ENCODE measurements around the gene CPNE8. TPM values are rescaled to one million over a fixed set of nuclear protein-coding genes. Genes with fewer than 3 reads are reported as not detected.

CPNE8 gene
- 11.7 TPM for total RNA-seq
- 1 to 10 TPM; 6.2 to 9.9 (median 8.0) TPM for polyA plus RNA-seq (ENCODE audit: insufficient read depth in 1 of 8, insufficient read length in 8 of 8, low replicate concordance in 1 of 8)
- long read RNA-seq, donor 1 = 0 reads
- long read RNA-seq, donor 2 = 0 reads
- long read RNA-seq, donor 3 = 0 reads
- long read RNA-seq, donor 4 = 0 reads
- long read RNA-seq, donor 5, partial matches to known transcripts = 0 of 3 reads
- long read RNA-seq, donor 5, other reads (novel, unspliced or antisense) = 0 of 3 reads
- long read RNA-seq, donor 6 = 0 reads
- long read RNA-seq, donor 7 = 0 reads
- long read RNA-seq, donor 8 = 0 reads
- long read RNA-seq, donor 9, partial matches to known transcripts = 0 of 1 reads
- long read RNA-seq, donor 9, other reads (novel, unspliced or antisense) = 0 of 1 reads
- long read RNA-seq, donor 10, partial matches to known transcripts = 0 of 1 reads
- long read RNA-seq, donor 10, other reads (novel, unspliced or antisense) = 0 of 1 reads
- long read RNA-seq, donor 11, partial matches to known transcripts = 0 of 2 reads
- long read RNA-seq, donor 11, other reads (novel, unspliced or antisense) = 0 of 2 reads

- Histone ChIP-seq H3K4me3 (ENCODE audit: low read length) (peak within 1 kb of the TSS; percentile 63), H3K36me3 (ENCODE audit: control insufficient read depth, insufficient read depth, low read length) (no peaks in the 10 kb centered on the region), H3K27ac (ENCODE audit: low read length) (peak within 1 kb of the TSS; percentile 98), H3K4me1 (ENCODE audit: control insufficient read depth, insufficient read depth, low read length) (peaks cover 10% of the 10 kb centered on the region), H3K9me3 (replicated peaks; ENCODE audit: control insufficient read depth, low read depth, low read length) (no peaks in the 10 kb centered on the region), H3K27me3 (ENCODE audit: control insufficient read depth, insufficient read depth, low read length) (peaks cover 7% of the 10 kb centered on the region)
- WGBS (ENCODE audit: insufficient coverage) = under 1% methylated on average over 46 of the region's 54 CpGs
- peak; percentile 92 for DNase-seq
These were observed at the start of gene CPNE8 for GRCh38 chr12:38905480-38906351. Gene CPNE8, minus strand, starts transcription at chr12:38905591. Its CDS starts 57 bp downstream, at chr12:38905534.

DNA sequence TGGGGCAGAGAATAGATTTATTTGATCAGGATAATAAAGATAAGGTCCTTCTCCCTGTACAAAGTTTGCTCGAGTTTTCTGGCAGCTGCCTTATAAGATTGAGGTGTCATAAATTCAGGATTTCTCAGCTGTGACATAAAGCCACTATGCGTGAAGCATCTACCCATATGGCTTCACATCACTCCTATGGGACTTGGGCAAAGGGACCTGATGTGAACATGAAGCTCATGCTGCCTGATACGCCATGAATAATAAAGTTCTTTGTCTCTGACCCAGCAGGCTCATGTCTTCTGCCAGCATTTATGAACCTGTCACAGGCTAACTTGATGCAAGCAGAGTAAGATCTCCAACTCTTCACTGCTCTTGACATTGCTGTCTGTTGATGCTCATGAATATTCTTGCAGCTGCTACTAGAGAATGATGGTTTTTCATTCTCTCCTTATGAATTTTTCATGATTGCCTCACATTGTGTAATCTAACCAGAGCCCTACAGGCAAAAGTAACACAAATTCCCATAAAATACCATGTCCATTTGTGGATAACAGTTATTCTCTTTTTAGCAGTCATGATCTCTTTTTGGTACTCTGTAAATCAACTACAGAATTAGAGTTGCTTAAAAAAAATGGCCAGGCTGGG lies 49.0 kb upstream of the CPNE8 start:
- no peaks in the 10 kb centered on the region for H3K4me1 ChIP-seq (ENCODE audit: control insufficient read depth, insufficient read depth, low read length)
- no peak overlapping the region for H3K27ac ChIP-seq (ENCODE audit: low read length)
- no peaks in the 10 kb centered on the region for H3K9me3 ChIP-seq (replicated peaks; ENCODE audit: control insufficient read depth, low read depth, low read length)
- H3K27me3 ChIP-seq (ENCODE audit: control insufficient read depth, insufficient read depth, low read length) = no peaks in the 10 kb centered on the region
- no peak for DNase-seq
- 83% methylated on average over 2 of the region's 3 CpGs for WGBS (ENCODE audit: insufficient coverage)
- H3K36me3 ChIP-seq (ENCODE audit: control insufficient read depth, insufficient read depth, low read length) = no peaks in the 10 kb centered on the region
- no peak overlapping the region for H3K4me3 ChIP-seq (ENCODE audit: low read length)

GRCh38 chr12:38949363-38949762 lies 44.0 kb upstream of the CPNE8 start:
- WGBS (ENCODE audit: insufficient coverage) = no CpG with 5 or more reads among the region's 2 CpGs
- no peak for DNase-seq
- H3K4me3 ChIP-seq (ENCODE audit: low read length) = no peak overlapping the region

GRCh38 chr12:38934686-38935085 lies 29.3 kb upstream of the CPNE8 start:
- Histone ChIP-seq H3K4me1 (ENCODE audit: control insufficient read depth, insufficient read depth, low read length) (no peaks in the 10 kb centered on the region), H3K27ac (ENCODE audit: low read length) (no peak overlapping the region), H3K4me3 (ENCODE audit: low read length) (no peak overlapping the region), H3K27me3 (ENCODE audit: control insufficient read depth, insufficient read depth, low read length) (no peaks in the 10 kb centered on the region), H3K9me3 (replicated peaks; ENCODE audit: control insufficient read depth, low read depth, low read length) (peaks cover 2% of the 10 kb centered on the region), H3K36me3 (ENCODE audit: control insufficient read depth, insufficient read depth, low read length) (no peaks in the 10 kb centered on the region)
- WGBS (ENCODE audit: insufficient coverage) = no CpG with 5 or more reads among the region's 1 CpG
- no peak for DNase-seq

More at GRCh38 chr12:38949363-38949762, 44.0 kb upstream of the CPNE8 start:
- Histone ChIP-seq H3K9me3 (replicated peaks; ENCODE audit: control insufficient read depth, low read depth, low read length) (no peaks in the 10 kb centered on the region), H3K27me3 (ENCODE audit: control insufficient read depth, insufficient read depth, low read length) (no peaks in the 10 kb centered on the region), H3K27ac (ENCODE audit: low read length) (no peak overlapping the region), H3K4me1 (ENCODE audit: control insufficient read depth, insufficient read depth, low read length) (no peaks in the 10 kb centered on the region), H3K36me3 (ENCODE audit: control insufficient read depth, insufficient read depth, low read length) (no peaks in the 10 kb centered on the region)

- Histone ChIP-seq H3K36me3 (ENCODE audit: control insufficient read depth, insufficient read depth, low read length) (no peaks in the 10 kb centered on the region), H3K4me3 (ENCODE audit: low read length) (no peak overlapping the region), H3K27me3 (ENCODE audit: control insufficient read depth, insufficient read depth, low read length) (no peaks in the 10 kb centered on the region), H3K9me3 (replicated peaks; ENCODE audit: control insufficient read depth, low read depth, low read length) (peaks cover 2% of the 10 kb centered on the region), H3K4me1 (ENCODE audit: control insufficient read depth, insufficient read depth, low read length) (no peaks in the 10 kb centered on the region), H3K27ac (ENCODE audit: low read length) (no peak overlapping the region)
- no peak for DNase-seq
- 70% methylated on average over 2 of the region's 5 CpGs for WGBS (ENCODE audit: insufficient coverage)
These were observed 28.7 kb upstream of the CPNE8 start for GRCh38 chr12:38934078-38934584.

DNA sequence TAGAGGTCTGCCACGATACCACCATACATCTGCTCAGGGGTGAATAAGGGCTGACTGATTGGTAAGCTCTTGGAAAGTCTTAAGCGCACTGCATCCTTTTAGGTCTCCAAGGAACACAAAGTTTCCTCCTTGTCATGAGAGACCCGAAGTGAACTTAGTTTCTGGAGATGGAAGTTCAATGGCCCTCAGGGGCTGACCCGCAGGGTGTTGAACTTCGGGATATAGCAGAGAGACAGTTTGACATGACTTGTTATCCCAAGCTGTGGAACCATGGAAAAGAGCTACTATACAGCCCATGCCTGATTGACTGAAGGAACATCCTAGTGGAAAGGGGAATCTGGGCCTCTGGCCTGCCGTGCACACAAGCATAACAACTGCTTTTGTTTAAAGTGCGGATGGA lies 26.9 kb upstream of the CPNE8 start:
- DNase-seq = no peak
- no peak overlapping the region for H3K27ac ChIP-seq (ENCODE audit: low read length)
- H3K27me3 ChIP-seq (ENCODE audit: control insufficient read depth, insufficient read depth, low read length) = no peaks in the 10 kb centered on the region
- WGBS (ENCODE audit: insufficient coverage) = 93% methylated on average over 7 of the region's 7 CpGs
- no peak overlapping the region for H3K4me3 ChIP-seq (ENCODE audit: low read length)
- no peaks in the 10 kb centered on the region for H3K36me3 ChIP-seq (ENCODE audit: control insufficient read depth, insufficient read depth, low read length)
- H3K4me1 ChIP-seq (ENCODE audit: control insufficient read depth, insufficient read depth, low read length) = no peaks in the 10 kb centered on the region
- H3K9me3 ChIP-seq (replicated peaks; ENCODE audit: control insufficient read depth, low read depth, low read length) = peaks cover 2% of the 10 kb centered on the region

- no peak overlapping the region for H3K27ac ChIP-seq (ENCODE audit: low read length)
- 100% methylated on average over 4 of the region's 8 CpGs for WGBS (ENCODE audit: insufficient coverage)
These were observed 26.1 kb upstream of the CPNE8 start for GRCh38 chr12:38931461-38931860.

DNA sequence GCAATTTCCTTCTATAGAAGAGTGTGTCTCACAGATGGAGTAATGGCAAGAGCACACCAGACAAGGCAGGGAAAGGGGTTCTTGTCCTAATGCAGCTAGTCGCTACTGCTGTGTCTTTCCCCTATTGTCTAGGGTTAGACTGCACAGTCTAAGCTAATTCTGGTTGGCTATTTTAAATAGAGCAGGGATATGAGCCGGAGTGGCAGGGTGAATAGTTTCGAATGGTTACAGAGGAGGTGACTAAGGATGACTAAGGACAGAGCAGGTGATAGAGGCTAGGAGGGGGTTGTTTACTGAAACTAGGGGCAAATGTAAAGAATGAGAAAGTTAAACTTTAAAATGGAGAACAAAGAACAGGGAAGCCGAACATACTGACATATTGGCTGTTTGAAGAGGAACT lies 25.6 kb upstream of the CPNE8 start:
- Histone ChIP-seq H3K4me3 (ENCODE audit: low read length) (no peak overlapping the region), H3K27ac (ENCODE audit: low read length) (no peak overlapping the region), H3K9me3 (replicated peaks; ENCODE audit: control insufficient read depth, low read depth, low read length) (no peaks in the 10 kb centered on the region), H3K27me3 (ENCODE audit: control insufficient read depth, insufficient read depth, low read length) (no peaks in the 10 kb centered on the region), H3K36me3 (ENCODE audit: control insufficient read depth, insufficient read depth, low read length) (no peaks in the 10 kb centered on the region), H3K4me1 (ENCODE audit: control insufficient read depth, insufficient read depth, low read length) (no peaks in the 10 kb centered on the region)
- DNase-seq = no peak
- 69% methylated on average over 3 of the region's 4 CpGs for WGBS (ENCODE audit: insufficient coverage)

More at GRCh38 chr12:38931461-38931860, 26.1 kb upstream of the CPNE8 start:
- no peaks in the 10 kb centered on the region for H3K27me3 ChIP-seq (ENCODE audit: control insufficient read depth, insufficient read depth, low read length)
- no peaks in the 10 kb centered on the region for H3K36me3 ChIP-seq (ENCODE audit: control insufficient read depth, insufficient read depth, low read length)
- no peaks in the 10 kb centered on the region for H3K4me1 ChIP-seq (ENCODE audit: control insufficient read depth, insufficient read depth, low read length)
- DNase-seq = no peak
- no peak overlapping the region for H3K4me3 ChIP-seq (ENCODE audit: low read length)
- no peaks in the 10 kb centered on the region for H3K9me3 ChIP-seq (replicated peaks; ENCODE audit: control insufficient read depth, low read depth, low read length)

DNA sequence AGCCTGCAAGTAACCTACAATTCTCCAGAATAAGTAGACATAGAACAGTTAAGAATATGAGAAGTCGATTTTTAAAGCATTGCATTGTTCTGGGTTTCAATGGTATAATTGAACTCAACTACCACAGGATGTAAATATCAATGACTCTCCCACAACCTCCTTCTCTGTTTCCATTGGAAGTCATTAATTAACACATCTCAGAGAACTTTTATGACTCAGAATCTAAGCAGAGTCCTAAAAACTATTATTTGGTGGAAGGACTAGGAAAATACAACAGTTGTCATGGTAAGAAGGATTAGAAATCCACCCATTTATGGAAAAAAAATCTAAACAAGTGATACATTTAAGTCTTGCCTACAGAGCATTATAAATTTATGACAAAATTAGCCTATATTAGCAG lies 21.1 kb upstream of the CPNE8 start:
- no peak overlapping the region for H3K27ac ChIP-seq (ENCODE audit: low read length)
- no CpG with 5 or more reads among the region's 1 CpG for WGBS (ENCODE audit: insufficient coverage)

More for the DNA sequence above, 21.1 kb upstream of the CPNE8 start:
- H3K4me3 ChIP-seq (ENCODE audit: low read length) = no peak overlapping the region
- no peaks in the 10 kb centered on the region for H3K9me3 ChIP-seq (replicated peaks; ENCODE audit: control insufficient read depth, low read depth, low read length)
- no peak for DNase-seq
- no peaks in the 10 kb centered on the region for H3K36me3 ChIP-seq (ENCODE audit: control insufficient read depth, insufficient read depth, low read length)
- no peaks in the 10 kb centered on the region for H3K27me3 ChIP-seq (ENCODE audit: control insufficient read depth, insufficient read depth, low read length)
- H3K4me1 ChIP-seq (ENCODE audit: control insufficient read depth, insufficient read depth, low read length) = no peaks in the 10 kb centered on the region

All from muscle of leg (tissue), 16 donors.